Inflammatory macrophage treated with lipopolysaccharide for 4 hours (primary cell): ENCODE results near the gene GRIN2C.
A peak's percentile ranks its signal among the peaks of the same experiment; 100 is the strongest.

Experiments used
- DNase-seq: peaks from one replicate; pipeline ENCODE4 v3.0.0-alpha.2; 2020

The GRIN2C gene

GRCh38 chr17:74818291-74818938, 41.3 kb downstream of the GRIN2C start:
- no peak for DNase-seq

- no peak for DNase-seq
Measured at GRCh38 chr17:74816905-74817620, 42.6 kb downstream of the GRIN2C start.

GRCh38 chr17:74815550-74816370, 43.9 kb downstream of the GRIN2C start:
- DNase-seq, result no peak

- no peak for DNase-seq
Measured at GRCh38 chr17:74815067-74815466, 44.6 kb downstream of the GRIN2C start.

GRCh38 chr17:74814453-74814852, 45.2 kb downstream of the GRIN2C start:
- no peak for DNase-seq

GRCh38 chr17:74812109-74813009, 47.3 kb downstream of the GRIN2C start:
- DNase-seq, result peak; percentile 44

- DNase-seq, result no peak
Measured at GRCh38 chr17:74810699-74811485, 48.8 kb downstream of the GRIN2C start.

GRCh38 chr17:74808714-74809430, 50.8 kb downstream of the GRIN2C start:
- DNase-seq, result peak; percentile 10

GRCh38 chr17:74807925-74808324, 51.8 kb downstream of the GRIN2C start:
- DNase-seq, result peak; percentile 11

GRCh38 chr17:74807441-74807840, 52.2 kb downstream of the GRIN2C start:
- DNase-seq, result no peak

GRCh38 chr17:74806334-74806733, 53.4 kb downstream of the GRIN2C start:
- DNase-seq, result no peak

GRCh38 chr17:74805591-74805991, 54.1 kb downstream of the GRIN2C start:
- DNase-seq, result no peak

GRCh38 chr17:74804683-74805082, 55.0 kb downstream of the GRIN2C start:
- no peak for DNase-seq

GRCh38 chr17:74803971-74804370, 55.7 kb downstream of the GRIN2C start:
- no peak for DNase-seq

GRCh38 chr17:74803388-74803930, 56.2 kb downstream of the GRIN2C start:
- DNase-seq, result no peak

- no peak for DNase-seq
Measured at GRCh38 chr17:74801896-74802295, 57.8 kb downstream of the GRIN2C start.

- no peak for DNase-seq
Measured at GRCh38 chr17:74800531-74800930, 59.2 kb downstream of the GRIN2C start.

GRCh38 chr17:74799097-74799496, 60.6 kb downstream of the GRIN2C start:
- DNase-seq, result no peak

GRCh38 chr17:74798239-74798707, 61.4 kb downstream of the GRIN2C start:
- DNase-seq, result no peak

- DNase-seq, result no peak
Measured at GRCh38 chr17:74797824-74798223, 61.9 kb downstream of the GRIN2C start.

GRCh38 chr17:74796866-74797265, 62.8 kb downstream of the GRIN2C start:
- no peak for DNase-seq
